ENCODE results near the gene HECTD1. TPM values are rescaled to one million over a fixed set of nuclear protein-coding genes. Genes with fewer than 3 reads are reported as not detected.

The HECTD1 gene
- total and polyA plus RNA-seq, 3 experiments from 2014 or later: 33.6 to 112 (median 101) TPM

DNA sequence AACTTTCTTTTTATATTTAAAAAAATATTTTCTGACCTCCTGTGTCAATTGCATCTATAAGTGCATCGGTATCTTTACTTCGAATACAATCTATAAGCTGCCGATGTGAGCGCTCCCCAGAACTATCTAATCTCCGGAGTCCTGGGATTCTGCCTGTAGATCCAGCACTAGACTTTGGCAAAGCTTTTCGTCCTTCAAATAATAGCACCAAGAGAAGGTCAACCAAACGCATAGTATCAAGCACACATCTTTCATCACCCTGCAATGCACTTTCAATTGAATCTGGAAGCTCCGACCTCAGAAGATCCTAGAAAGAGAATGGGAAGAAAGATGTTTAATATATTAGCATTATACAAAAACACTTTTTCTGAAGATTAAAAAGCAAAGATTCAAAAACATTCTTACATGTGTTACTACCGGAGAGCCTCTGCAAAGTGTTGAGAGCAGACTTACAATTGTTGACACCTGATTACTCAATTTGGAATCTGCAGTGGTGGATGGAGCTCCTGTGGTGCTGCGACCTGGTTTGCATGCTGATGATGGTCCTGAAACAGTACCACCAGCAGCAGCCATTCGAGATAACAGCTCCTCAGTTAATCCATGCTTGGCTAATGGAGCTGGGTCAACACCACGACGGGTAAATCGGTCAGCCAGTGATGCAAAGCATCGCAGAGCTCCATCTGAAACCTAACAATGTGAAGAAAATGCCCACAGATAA is 34.3 kb downstream of the HECTD1 start:
- Histone ChIP-seq H3K27ac (ENCODE audit: low read depth, low read length) (no peak overlapping the region), H3K36me3 (ENCODE audit: insufficient read depth, low read length) (peaks cover 25% of the 10 kb centered on the region), H3K27me3 (ENCODE audit: insufficient read depth, low read length, poor library complexity, severe bottlenecking) (no peaks in the 10 kb centered on the region), H3K9me3 (ENCODE audit: low read length) (no peaks in the 10 kb centered on the region), H3K4me1 (ENCODE audit: insufficient read depth, low read length) (no peaks in the 10 kb centered on the region), H3K4me3 (ENCODE audit: low read length) (no peak overlapping the region)
- peaks cover 0 to 7% (median 6%) of the 10 kb centered on the region in 3 donors for H3K4me1 Mint-ChIP-seq
- H3K27ac Mint-ChIP-seq: peak overlapping the region in 1 of 8 donors; percentile 7
- peaks cover 7 to 78% (median 17%) of the 10 kb centered on the region in 3 donors for H3K36me3 Mint-ChIP-seq
- no peak for DNase-seq
- POLR2A ChIA-PET: no interaction called here
- no peak overlapping the region for H3K4me3 Mint-ChIP-seq
- no peaks in the 10 kb centered on the region for H3K27me3 Mint-ChIP-seq
- CTCF ChIA-PET: interaction anchor here (0.9 to 1.5 kb wide), 2 partner anchors 45 to 185 kb away, joined by 3 to 4 read pairs; no protein-coding TSS in a partner anchor
- H3K9me3 Mint-ChIP-seq: no peaks in the 10 kb centered on the region

DNA sequence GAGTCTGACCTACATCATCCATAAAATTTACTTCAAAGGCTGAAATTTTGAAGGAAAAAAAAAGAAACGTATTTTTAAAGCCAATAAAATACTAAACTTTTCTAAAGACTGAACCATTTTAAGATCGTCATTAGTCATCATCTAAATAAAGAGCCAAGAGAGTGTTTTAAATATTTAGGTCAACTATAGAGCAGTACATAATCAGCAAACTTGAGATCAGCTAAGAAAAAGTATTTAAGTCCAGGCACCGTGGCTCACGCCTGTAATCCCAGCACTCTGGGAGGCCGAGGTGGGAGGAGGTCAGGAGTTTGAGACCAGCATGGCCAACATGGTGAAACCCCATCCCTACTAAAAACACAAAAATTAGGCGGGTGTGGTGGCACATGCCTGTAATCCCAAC is 35.5 kb downstream of the HECTD1 start:
- no peak for DNase-seq
- POLR2A ChIA-PET: no interaction called here
- no peak overlapping the region for H3K4me3 ChIP-seq (ENCODE audit: low read length)
- peaks cover 34% of the 10 kb centered on the region for H3K36me3 ChIP-seq (ENCODE audit: insufficient read depth, low read length)
- CTCF ChIA-PET: interaction anchor here (0.9 kb wide), 1 partner anchor 36 kb away, joined by 3 read pairs; the partner anchor contains the start of gene HECTD1
- no peaks in the 10 kb centered on the region for H3K27me3 ChIP-seq (ENCODE audit: insufficient read depth, low read length, poor library complexity, severe bottlenecking)
- no peak overlapping the region for H3K27ac Mint-ChIP-seq
- no peaks in the 10 kb centered on the region for H3K9me3 ChIP-seq (ENCODE audit: low read length)
- no peaks in the 10 kb centered on the region for H3K9me3 Mint-ChIP-seq
- H3K4me3 Mint-ChIP-seq: no peak overlapping the region
- peaks cover 7 to 80% (median 21%) of the 10 kb centered on the region in 3 donors for H3K36me3 Mint-ChIP-seq
- peaks cover 3 to 5% (median 5%) of the 10 kb centered on the region in 3 donors for H3K4me1 Mint-ChIP-seq
- H3K27ac ChIP-seq (ENCODE audit: low read depth, low read length): no peak overlapping the region
- no peaks in the 10 kb centered on the region for H3K4me1 ChIP-seq (ENCODE audit: insufficient read depth, low read length)
- no peaks in the 10 kb centered on the region for H3K27me3 Mint-ChIP-seq

DNA sequence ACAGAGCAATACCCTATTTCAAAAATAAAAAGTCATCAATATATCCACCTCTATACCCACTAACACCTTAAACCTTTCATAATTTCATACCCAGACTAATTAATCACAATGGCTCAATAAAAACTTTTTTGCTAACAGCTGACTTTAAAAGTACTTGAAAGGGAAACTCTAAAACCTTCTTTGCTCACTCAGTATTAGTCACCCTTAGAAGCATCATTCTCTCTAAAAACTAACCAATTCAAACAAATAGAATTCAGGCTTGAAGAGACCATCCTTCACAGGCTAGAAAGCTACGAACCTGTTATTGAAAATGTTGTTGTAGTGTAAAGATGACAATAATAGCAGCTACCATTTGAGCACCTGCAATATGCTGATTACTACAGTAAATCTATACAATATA is 37.2 kb downstream of the HECTD1 start:
- Histone ChIP-seq H3K4me1 (ENCODE audit: insufficient read depth, low read length) (no peaks in the 10 kb centered on the region), H3K27ac (ENCODE audit: low read depth, low read length) (no peak overlapping the region), H3K9me3 (ENCODE audit: low read length) (no peaks in the 10 kb centered on the region), H3K27me3 (ENCODE audit: insufficient read depth, low read length, poor library complexity, severe bottlenecking) (no peaks in the 10 kb centered on the region), H3K4me3 (ENCODE audit: low read length) (no peak overlapping the region), H3K36me3 (ENCODE audit: insufficient read depth, low read length) (peaks cover 45% of the 10 kb centered on the region)
- Mint-ChIP-seq H3K4me1 (peaks cover 3 to 7% (median 7%) of the 10 kb centered on the region in 3 donors), H3K9me3 (no peaks in the 10 kb centered on the region), H3K27me3 (no peaks in the 10 kb centered on the region), H3K36me3 (peaks cover 7 to 85% (median 23%) of the 10 kb centered on the region in 3 donors), H3K4me3 (no peak overlapping the region), H3K27ac (peak overlapping the region in 4 of 8 donors; percentile 7 to 64 (median 19))
- CTCF ChIA-PET: no interaction called here
- no peak for DNase-seq
- POLR2A ChIA-PET: no interaction called here

DNA sequence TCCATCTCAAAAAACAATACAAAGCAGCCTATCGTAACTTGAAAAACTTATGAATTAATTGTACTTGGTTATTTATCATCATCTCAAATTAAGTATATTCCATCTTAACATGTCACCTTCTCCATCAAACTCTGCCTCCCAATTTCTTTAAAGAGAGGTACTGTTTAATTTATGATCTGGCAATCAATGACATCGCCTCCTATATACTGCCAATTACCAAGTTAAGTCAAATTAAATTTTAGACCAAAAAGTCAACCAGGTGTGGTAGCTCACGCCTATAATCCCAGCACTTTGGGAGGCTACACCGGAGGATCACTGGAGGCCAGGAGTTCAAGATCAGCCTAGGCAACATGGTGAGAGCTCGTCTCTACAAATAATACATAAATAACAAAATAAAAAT is 37.7 kb downstream of the HECTD1 start:
- Histone ChIP-seq H3K27me3 (ENCODE audit: insufficient read depth, low read length, poor library complexity, severe bottlenecking) (no peaks in the 10 kb centered on the region), H3K36me3 (ENCODE audit: insufficient read depth, low read length) (peaks cover 47% of the 10 kb centered on the region), H3K4me3 (ENCODE audit: low read length) (no peak overlapping the region), H3K27ac (ENCODE audit: low read depth, low read length) (no peak overlapping the region), H3K9me3 (ENCODE audit: low read length) (no peaks in the 10 kb centered on the region), H3K4me1 (ENCODE audit: insufficient read depth, low read length) (no peaks in the 10 kb centered on the region)
- no peaks in the 10 kb centered on the region for H3K27me3 Mint-ChIP-seq
- H3K9me3 Mint-ChIP-seq: no peaks in the 10 kb centered on the region
- no peak overlapping the region for H3K27ac Mint-ChIP-seq
- no peak overlapping the region for H3K4me3 Mint-ChIP-seq
- DNase-seq: no peak
- POLR2A ChIA-PET: no interaction called here
- peaks cover 4 to 11% (median 11%) of the 10 kb centered on the region in 3 donors for H3K4me1 Mint-ChIP-seq
- CTCF ChIA-PET: no interaction called here
- peaks cover 7 to 86% (median 23%) of the 10 kb centered on the region in 3 donors for H3K36me3 Mint-ChIP-seq

DNA sequence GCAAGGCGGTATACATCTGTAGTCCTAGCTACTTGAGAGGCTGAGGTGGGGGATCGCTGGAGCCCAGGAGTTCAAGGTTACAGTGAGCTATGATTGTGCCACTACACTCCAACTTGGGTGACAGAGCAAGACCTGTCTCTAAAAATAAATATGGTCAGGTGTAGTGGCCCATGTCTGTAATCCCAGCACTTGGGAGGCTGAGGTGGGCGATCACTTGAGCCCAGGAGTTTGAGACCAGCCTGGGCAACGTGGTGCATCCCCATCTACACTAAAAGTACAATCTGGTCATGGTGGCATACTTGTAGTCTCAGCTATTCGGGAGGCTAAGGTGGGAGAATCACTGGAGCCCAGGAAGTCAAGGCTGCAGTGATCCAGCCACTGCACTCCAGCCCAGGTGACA is 40.6 kb downstream of the HECTD1 start:
- no peak for DNase-seq
- H3K36me3 ChIP-seq (ENCODE audit: insufficient read depth, low read length): peaks cover 32% of the 10 kb centered on the region
- Mint-ChIP-seq H3K27ac (no peak overlapping the region), H3K27me3 (no peaks in the 10 kb centered on the region), H3K4me1 (peaks cover 1 to 14% (median 11%) of the 10 kb centered on the region in 3 donors), H3K9me3 (no peaks in the 10 kb centered on the region), H3K4me3 (no peak overlapping the region), H3K36me3 (peaks cover 7 to 83% (median 21%) of the 10 kb centered on the region in 3 donors)
- no peaks in the 10 kb centered on the region for H3K9me3 ChIP-seq (ENCODE audit: low read length)
- H3K27ac ChIP-seq (ENCODE audit: low read depth, low read length): no peak overlapping the region
- H3K27me3 ChIP-seq (ENCODE audit: insufficient read depth, low read length, poor library complexity, severe bottlenecking): no peaks in the 10 kb centered on the region
- no peak overlapping the region for H3K4me3 ChIP-seq (ENCODE audit: low read length)
- POLR2A ChIA-PET: no interaction called here
- CTCF ChIA-PET: interaction anchor here (1.0 to 1.3 kb wide), 2 partner anchors 9 to 11 kb away, joined by 3 to 4 read pairs; no protein-coding TSS in a partner anchor
- no peaks in the 10 kb centered on the region for H3K4me1 ChIP-seq (ENCODE audit: insufficient read depth, low read length)

DNA sequence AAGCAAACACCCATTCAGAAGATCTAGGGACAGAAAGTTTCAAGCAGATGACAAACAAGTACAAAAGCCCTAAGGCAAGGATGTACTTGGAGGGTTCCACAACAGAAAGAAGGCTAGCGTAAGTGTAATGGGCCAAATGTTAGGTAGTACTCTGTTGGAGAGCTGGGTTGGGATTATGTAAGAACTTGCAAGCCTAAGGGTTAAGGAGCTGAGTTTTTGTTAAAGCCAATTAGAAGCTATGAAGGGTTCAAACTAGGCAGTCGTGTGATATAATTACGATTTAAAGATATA is 41.4 kb downstream of the HECTD1 start:
- H3K4me1 Mint-ChIP-seq: peaks cover 1 to 14% (median 11%) of the 10 kb centered on the region in 3 donors
- H3K36me3 ChIP-seq (ENCODE audit: insufficient read depth, low read length): peaks cover 32% of the 10 kb centered on the region
- POLR2A ChIA-PET: no interaction called here
- no peak overlapping the region for H3K27ac ChIP-seq (ENCODE audit: low read depth, low read length)
- peaks cover 7 to 84% (median 20%) of the 10 kb centered on the region in 3 donors for H3K36me3 Mint-ChIP-seq
- H3K9me3 ChIP-seq (ENCODE audit: low read length): no peaks in the 10 kb centered on the region
- no peaks in the 10 kb centered on the region for H3K4me1 ChIP-seq (ENCODE audit: insufficient read depth, low read length)
- CTCF ChIA-PET: interaction anchor here (1.3 kb wide), 1 partner anchor 10 kb away, joined by 4 read pairs; no protein-coding TSS in a partner anchor
- H3K27me3 ChIP-seq (ENCODE audit: insufficient read depth, low read length, poor library complexity, severe bottlenecking): no peaks in the 10 kb centered on the region
- no peak overlapping the region for H3K4me3 ChIP-seq (ENCODE audit: low read length)
- peak overlapping the region in 4 of 8 donors; percentile 37 to 72 (median 52) for H3K27ac Mint-ChIP-seq
- no peak overlapping the region for H3K4me3 Mint-ChIP-seq
- H3K27me3 Mint-ChIP-seq: no peaks in the 10 kb centered on the region
- no peaks in the 10 kb centered on the region for H3K9me3 Mint-ChIP-seq
- DNase-seq: no peak

DNA sequence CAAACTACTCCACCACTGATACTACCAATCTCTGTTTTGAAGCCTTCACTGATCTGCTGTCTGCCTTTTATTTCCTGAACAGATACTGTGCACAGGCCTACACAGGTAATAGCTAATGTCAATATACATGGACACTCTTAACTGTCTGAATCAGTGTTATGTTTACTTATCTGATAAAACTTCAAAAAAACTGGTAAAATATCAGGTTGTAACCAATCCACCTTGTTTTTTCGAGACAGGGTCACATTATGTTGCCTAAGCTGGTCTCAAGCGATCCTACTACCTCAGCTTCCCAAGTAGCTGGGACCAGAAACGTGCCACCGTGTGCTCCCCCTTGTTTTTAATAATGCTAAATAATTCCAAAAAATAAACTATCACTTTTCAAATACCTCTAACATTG is 43.5 kb downstream of the HECTD1 start:
- ChIA-PET CTCF (no interaction called here), POLR2A (no interaction called here)
- no peak for DNase-seq
- H3K4me1 ChIP-seq (ENCODE audit: insufficient read depth, low read length): no peaks in the 10 kb centered on the region
- H3K27ac Mint-ChIP-seq: peak overlapping the region in 2 of 8 donors; percentile 17 to 41
- no peak overlapping the region for H3K4me3 ChIP-seq (ENCODE audit: low read length)
- peaks cover 36% of the 10 kb centered on the region for H3K36me3 ChIP-seq (ENCODE audit: insufficient read depth, low read length)
- H3K9me3 ChIP-seq (ENCODE audit: low read length): no peaks in the 10 kb centered on the region
- no peak overlapping the region for H3K4me3 Mint-ChIP-seq
- no peak overlapping the region for H3K27ac ChIP-seq (ENCODE audit: low read depth, low read length)
- peaks cover 0 to 71% (median 15%) of the 10 kb centered on the region in 3 donors for H3K36me3 Mint-ChIP-seq
- H3K27me3 Mint-ChIP-seq: no peaks in the 10 kb centered on the region
- no peaks in the 10 kb centered on the region for H3K27me3 ChIP-seq (ENCODE audit: insufficient read depth, low read length, poor library complexity, severe bottlenecking)
- H3K9me3 Mint-ChIP-seq: no peaks in the 10 kb centered on the region
- H3K4me1 Mint-ChIP-seq: peaks cover 1 to 14% (median 11%) of the 10 kb centered on the region in 3 donors

DNA sequence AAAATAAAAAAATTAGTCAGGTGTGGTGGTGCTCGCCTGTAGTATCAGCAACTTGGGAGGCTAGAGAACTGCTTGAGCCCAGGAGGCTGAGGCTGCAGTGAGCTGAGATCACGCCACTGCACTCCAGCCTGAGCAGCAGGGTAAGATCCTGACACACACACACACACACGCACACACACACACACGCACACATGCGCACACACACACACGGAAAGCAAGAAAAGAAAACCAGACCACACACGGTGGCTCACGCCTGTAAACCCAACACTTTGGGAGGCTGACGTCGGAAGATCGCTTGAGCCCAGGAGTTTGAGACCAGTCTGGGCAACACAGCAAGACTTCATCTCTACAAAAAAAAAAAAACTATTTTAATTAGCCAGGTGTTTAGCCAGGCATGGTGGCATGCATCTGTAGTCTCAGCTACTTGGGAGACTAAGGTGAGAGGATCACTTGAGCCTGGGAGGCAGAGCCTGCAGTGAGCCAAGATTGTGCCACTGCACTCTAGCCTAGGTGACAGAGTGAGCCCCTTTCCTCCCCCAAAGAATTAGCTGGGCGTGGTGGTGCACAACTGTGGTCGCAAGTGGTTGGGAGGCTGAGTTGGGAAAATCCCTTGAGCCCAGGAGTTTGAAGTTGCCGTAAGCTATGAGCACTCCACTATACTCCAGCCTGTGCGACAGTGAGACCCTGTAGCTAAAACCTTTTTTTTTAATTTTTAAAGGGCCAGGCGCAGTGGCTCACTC is 44.5 kb downstream of the HECTD1 start:
- no peak for DNase-seq
- Histone ChIP-seq H3K4me1 (ENCODE audit: insufficient read depth, low read length) (no peaks in the 10 kb centered on the region), H3K4me3 (ENCODE audit: low read length) (no peak overlapping the region), H3K9me3 (ENCODE audit: low read length) (no peaks in the 10 kb centered on the region), H3K36me3 (ENCODE audit: insufficient read depth, low read length) (peaks cover 33% of the 10 kb centered on the region), H3K27me3 (ENCODE audit: insufficient read depth, low read length, poor library complexity, severe bottlenecking) (no peaks in the 10 kb centered on the region), H3K27ac (ENCODE audit: low read depth, low read length) (no peak overlapping the region)
- H3K4me3 Mint-ChIP-seq: no peak overlapping the region
- H3K4me1 Mint-ChIP-seq: peaks cover 1 to 14% (median 11%) of the 10 kb centered on the region in 3 donors
- peaks cover 0 to 69% (median 13%) of the 10 kb centered on the region in 3 donors for H3K36me3 Mint-ChIP-seq
- CTCF ChIA-PET: no interaction called here
- POLR2A ChIA-PET: no interaction called here
- no peaks in the 10 kb centered on the region for H3K27me3 Mint-ChIP-seq
- no peaks in the 10 kb centered on the region for H3K9me3 Mint-ChIP-seq
- peak overlapping the region in 4 of 8 donors; percentile 27 to 83 (median 64) for H3K27ac Mint-ChIP-seq
